Measurements from ENCODE around the gene MUC20. TPM values are rescaled to one million over a fixed set of nuclear protein-coding genes. Genes with fewer than 3 reads are reported as not detected.
"Not testable (repeated sequence)": the region's sequence is repeated elsewhere in the genome, so short reads cannot be mapped to it uniquely, and the experiment has no call there.

Gene MUC20
- total RNA-seq, 1 experiment from 2014 or later = not detected

DNA sequence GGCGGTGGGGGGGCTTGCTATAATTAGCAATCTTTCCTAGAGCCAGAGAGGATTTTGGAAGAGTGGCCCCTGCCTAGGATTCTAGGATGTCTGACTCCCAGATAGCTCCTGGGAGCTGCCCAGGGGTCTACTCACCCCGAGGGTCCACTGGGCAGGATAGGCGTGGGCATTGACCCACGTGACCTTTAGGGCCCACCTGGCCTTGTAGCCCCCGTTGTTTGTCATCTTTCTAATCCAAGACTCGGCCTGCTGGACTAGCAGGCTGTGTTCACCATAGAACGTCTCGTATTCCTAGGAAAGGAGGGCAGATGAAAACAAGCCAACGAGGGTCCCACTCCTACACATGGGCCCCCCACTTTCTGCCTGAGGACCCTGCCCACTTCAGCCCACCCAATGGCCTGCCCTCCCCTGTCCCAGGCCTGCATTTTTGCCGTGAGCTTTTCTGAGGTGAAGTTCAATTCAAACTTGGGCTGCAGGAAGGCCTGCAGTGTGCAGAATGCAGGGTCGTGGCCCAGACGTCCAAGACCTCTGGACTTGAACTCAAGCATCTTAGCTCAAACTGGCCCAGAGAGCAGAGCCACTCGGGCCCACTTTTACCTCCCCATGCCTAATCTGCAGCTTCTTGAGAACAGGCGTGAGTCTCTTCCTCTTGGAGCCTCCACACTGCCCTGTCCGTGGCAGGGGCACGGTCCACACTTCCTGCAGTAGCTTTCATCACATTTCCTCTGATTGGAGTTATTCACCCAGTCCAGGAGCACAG, 49.5 kb downstream of the MUC20 start:
- H3K36me3 Mint-ChIP-seq (ENCODE audit: insufficient read depth in 1 of 3, low read depth in 3 of 3) = peaks cover 0 to 10% (median 2%) of the 10 kb centered on the region in 3 experiments; a peak in 1 of 7 replicates
- H4K5ac ChIP-seq (ENCODE audit: insufficient read length, low read depth, low read length) = no peak overlapping the region
- no peak for DNase-seq

DNA sequence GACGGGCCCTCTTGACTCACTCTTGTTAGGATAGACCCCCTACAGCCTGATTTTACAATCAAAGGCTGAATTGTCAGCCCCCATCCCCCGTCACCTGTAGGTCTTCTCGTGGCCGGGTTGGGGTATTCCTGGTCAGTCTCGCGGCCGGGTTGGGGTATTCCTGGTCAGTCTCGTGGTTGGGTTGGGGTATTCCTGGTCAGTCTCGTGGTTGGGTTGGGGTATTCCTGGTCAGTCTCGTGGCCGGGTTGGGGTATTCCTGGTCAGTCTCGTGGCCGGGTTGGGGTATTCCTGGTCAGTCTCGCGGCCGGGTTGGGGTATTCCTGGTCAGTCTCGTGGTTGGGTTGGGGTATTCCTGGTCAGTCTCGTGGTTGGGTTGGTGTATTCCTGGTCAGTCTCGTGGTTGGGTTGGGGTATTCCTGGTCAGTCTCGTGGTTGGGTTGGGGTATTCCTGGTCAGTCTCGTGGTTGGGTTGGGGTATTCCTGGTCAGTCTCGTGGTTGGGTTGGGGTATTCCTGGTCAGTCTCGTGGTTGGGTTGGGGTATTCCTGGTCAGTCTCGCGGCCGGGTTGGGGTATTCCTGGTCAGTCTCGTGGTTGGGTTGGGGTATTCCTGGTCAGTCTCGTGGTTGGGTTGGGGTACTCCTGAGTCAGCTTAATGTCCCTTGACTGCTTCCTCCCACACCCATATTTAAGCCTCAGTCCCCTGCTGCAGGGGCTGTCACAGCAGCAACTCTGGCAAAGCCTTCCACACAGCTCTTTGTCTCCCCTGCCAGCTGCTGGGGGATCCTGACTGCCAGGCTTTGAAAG, 50.3 kb downstream of the MUC20 start:
- not testable (repeated sequence) for H3K27ac ChIP-seq (ENCODE audit: insufficient read length, low read depth, low read length)
- no CpG with 5 or more reads among the region's 28 CpGs for WGBS (ENCODE audit: extremely low coverage, insufficient read length, low lambda C conversion rate)

More for the DNA sequence above, 49.5 kb downstream of the MUC20 start:
- Histone ChIP-seq H3K18ac (ENCODE audit: insufficient read length, low read depth, low read length) (no peak overlapping the region), H2BK12ac (ENCODE audit: insufficient read length, low read depth, low read length) (no peak overlapping the region), H2BK20ac (ENCODE audit: low read depth, low read length, poor library complexity, severe bottlenecking) (no peak overlapping the region), H3K23ac (ENCODE audit: insufficient read length, low read depth, low read length) (no peak overlapping the region), H4K20me1 (ENCODE audit: control insufficient read depth, insufficient read depth, insufficient read length) (no peaks in the 10 kb centered on the region), H4K8ac (replicated peaks; ENCODE audit: insufficient read length, low read depth, low read length) (no peak overlapping the region), H3K9ac (ENCODE audit: extremely low read depth, insufficient read length, low read length) (no peak overlapping the region), H3T11ph (ENCODE audit: low read length) (no peak overlapping the region), H2BK5ac (ENCODE audit: insufficient read length, low read length) (no peak overlapping the region), H2BK120ac (ENCODE audit: low read depth, low read length, poor library complexity, severe bottlenecking) (no peak overlapping the region), H2AK5ac (ENCODE audit: insufficient read length, low read length) (no peak overlapping the region), H3K9me3 (ENCODE audit: control insufficient read depth, low read depth, low read length) (no peaks in the 10 kb centered on the region), H3K79me1 (ENCODE audit: insufficient read depth, low read depth, low read length, poor library complexity, severe bottlenecking) (no peaks in the 10 kb centered on the region), H3K79me2 (ENCODE audit: insufficient read depth, low read length) (no peaks in the 10 kb centered on the region), H3K56ac (ENCODE audit: insufficient read length, low read depth, low read length) (no peak overlapping the region), H3K4ac (ENCODE audit: low read depth, low read length) (no peak overlapping the region), H4K91ac (ENCODE audit: insufficient read length, low read depth, low read length) (no peak overlapping the region), H3K4me1 (ENCODE audit: insufficient read depth, low read length) (no peaks in the 10 kb centered on the region), H3K23me2 (ENCODE audit: insufficient read length, low read depth, low read length, poor library complexity, severe bottlenecking) (peaks cover 2% of the 10 kb centered on the region), H3K27ac (ENCODE audit: insufficient read length, low read depth, low read length) (no peak overlapping the region), H2BK15ac (ENCODE audit: low read depth, low read length) (no peak overlapping the region), H3K4me2 (ENCODE audit: insufficient read depth, insufficient read length, low read length) (no peak overlapping the region), H3K27me3 (ENCODE audit: insufficient read depth, low read length) (no peaks in the 10 kb centered on the region), H3K14ac (ENCODE audit: insufficient read depth, low read length) (no peak overlapping the region), H2AFZ (ENCODE audit: low read length) (no peak overlapping the region)
- WGBS (ENCODE audit: extremely low coverage, insufficient read length, low lambda C conversion rate) = no CpG with 5 or more reads among the region's 16 CpGs
- TF ChIP-seq, protein P1, sequence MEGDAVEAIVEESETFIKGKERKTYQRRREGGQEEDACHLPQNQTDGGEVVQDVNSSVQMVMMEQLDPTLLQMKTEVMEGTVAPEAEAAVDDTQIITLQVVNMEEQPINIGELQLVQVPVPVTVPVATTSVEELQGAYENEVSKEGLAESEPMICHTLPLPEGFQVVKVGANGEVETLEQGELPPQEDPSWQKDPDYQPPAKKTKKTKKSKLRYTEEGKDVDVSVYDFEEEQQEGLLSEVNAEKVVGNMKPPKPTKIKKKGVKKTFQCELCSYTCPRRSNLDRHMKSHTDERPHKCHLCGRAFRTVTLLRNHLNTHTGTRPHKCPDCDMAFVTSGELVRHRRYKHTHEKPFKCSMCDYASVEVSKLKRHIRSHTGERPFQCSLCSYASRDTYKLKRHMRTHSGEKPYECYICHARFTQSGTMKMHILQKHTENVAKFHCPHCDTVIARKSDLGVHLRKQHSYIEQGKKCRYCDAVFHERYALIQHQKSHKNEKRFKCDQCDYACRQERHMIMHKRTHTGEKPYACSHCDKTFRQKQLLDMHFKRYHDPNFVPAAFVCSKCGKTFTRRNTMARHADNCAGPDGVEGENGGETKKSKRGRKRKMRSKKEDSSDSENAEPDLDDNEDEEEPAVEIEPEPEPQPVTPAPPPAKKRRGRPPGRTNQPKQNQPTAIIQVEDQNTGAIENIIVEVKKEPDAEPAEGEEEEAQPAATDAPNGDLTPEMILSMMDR (conservative IDR thresholded peaks at IDR 0.05) = no peak
- no peak overlapping the region for H3K4me3 Mint-ChIP-seq
- H3K27me3 Mint-ChIP-seq (ENCODE audit: low read depth) = no peaks in the 10 kb centered on the region; the same call in none of the 2 replicates
- H3K27ac Mint-ChIP-seq = no peak overlapping the region
- peaks cover 3 to 10% of the 10 kb centered on the region in 2 experiments; a peak in 4 of 5 replicates for H3K9me3 Mint-ChIP-seq
- H3K4me1 Mint-ChIP-seq = no peaks in the 10 kb centered on the region; a peak in 1 of 4 replicates

More for the DNA sequence above, 50.3 kb downstream of the MUC20 start:
- H3K4ac ChIP-seq (ENCODE audit: low read depth, low read length); H3K36me3 Mint-ChIP-seq (ENCODE audit: insufficient read depth in 1 of 3, low read depth in 3 of 3); H4K20me1 ChIP-seq (ENCODE audit: control insufficient read depth, insufficient read depth, insufficient read length); H2AK5ac ChIP-seq (ENCODE audit: insufficient read length, low read length); H2BK20ac ChIP-seq (ENCODE audit: low read depth, low read length, poor library complexity, severe bottlenecking); H2BK15ac ChIP-seq (ENCODE audit: low read depth, low read length); H2BK5ac ChIP-seq (ENCODE audit: insufficient read length, low read length); H3K56ac ChIP-seq (ENCODE audit: insufficient read length, low read depth, low read length); H3K79me1 ChIP-seq (ENCODE audit: insufficient read depth, low read depth, low read length, poor library complexity, severe bottlenecking); DNase-seq; H3K23me2 ChIP-seq (ENCODE audit: insufficient read length, low read depth, low read length, poor library complexity, severe bottlenecking); H2BK12ac ChIP-seq (ENCODE audit: insufficient read length, low read depth, low read length); H3K27ac Mint-ChIP-seq; H4K91ac ChIP-seq (ENCODE audit: insufficient read length, low read depth, low read length); H3K9ac ChIP-seq (ENCODE audit: extremely low read depth, insufficient read length, low read length); H3K4me1 ChIP-seq (ENCODE audit: insufficient read depth, low read length); H3K27me3 Mint-ChIP-seq (ENCODE audit: low read depth); H4K5ac ChIP-seq (ENCODE audit: insufficient read length, low read depth, low read length); H3K27me3 ChIP-seq (ENCODE audit: insufficient read depth, low read length); H2BK120ac ChIP-seq (ENCODE audit: low read depth, low read length, poor library complexity, severe bottlenecking); H3K4me3 Mint-ChIP-seq; H3K9me3 Mint-ChIP-seq; H3K14ac ChIP-seq (ENCODE audit: insufficient read depth, low read length); H3K4me2 ChIP-seq (ENCODE audit: insufficient read depth, insufficient read length, low read length); H3K79me2 ChIP-seq (ENCODE audit: insufficient read depth, low read length); H3K4me1 Mint-ChIP-seq; H3K18ac ChIP-seq (ENCODE audit: insufficient read length, low read depth, low read length); H4K8ac ChIP-seq (replicated peaks; ENCODE audit: insufficient read length, low read depth, low read length); H3T11ph ChIP-seq (ENCODE audit: low read length); H3K23ac ChIP-seq (ENCODE audit: insufficient read length, low read depth, low read length); H2AFZ ChIP-seq (ENCODE audit: low read length); H3K9me3 ChIP-seq (ENCODE audit: control insufficient read depth, low read depth, low read length): not testable (repeated sequence)

Measured in H9 (cell line).